GM18526 (cell line): ENCODE results near the gene ING2.

Source experiments
- POLR2A ChIP-seq: IDR thresholded peaks from 3 replicates; pipeline ENCODE4 v1.6.1; 2011; ENCODE audit not compliant: insufficient read length; ENCODE audit errors: extremely low read depth

ING2 gene

GRCh38 chr4:183504930-183505610, at the start of gene ING2:
Gene ING2 (plus strand): TSS chr4:183505058. CDS start chr4:183505196, 138 bp downstream.
- TF ChIP-seq POLR2A, result no peak

- no peak for TF ChIP-seq POLR2A
Measured at GRCh38 chr4:183455431-183456195, 49.2 kb upstream of the ING2 start.

DNA sequence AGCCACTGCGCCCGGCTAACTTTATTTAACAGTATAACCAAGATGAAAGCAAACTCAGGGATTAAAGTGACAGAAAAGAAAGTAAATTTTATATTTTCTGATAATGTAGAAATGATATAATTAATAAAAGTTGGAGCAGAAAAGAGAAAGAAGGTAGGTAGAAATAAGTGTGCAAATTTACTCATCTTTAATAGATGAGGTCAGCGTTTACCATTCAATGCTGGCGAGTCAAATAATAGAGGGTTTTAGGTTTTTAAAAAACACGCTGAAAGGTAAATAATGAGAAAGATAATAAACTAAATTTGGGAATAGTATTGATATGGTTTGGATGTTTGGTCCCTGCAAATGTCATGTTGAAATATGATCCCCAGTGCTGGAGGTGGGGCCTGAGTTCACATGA, 46.9 kb upstream of the ING2 start:
- TF ChIP-seq POLR2A, result no peak

GRCh38 chr4:183467246-183467645, 37.6 kb upstream of the ING2 start:
- TF ChIP-seq POLR2A, result no peak

GRCh38 chr4:183468210-183469095, 36.4 kb upstream of the ING2 start:
- no peak for TF ChIP-seq POLR2A

GRCh38 chr4:183469285-183469684, 35.6 kb upstream of the ING2 start:
- TF ChIP-seq POLR2A, result no peak

DNA sequence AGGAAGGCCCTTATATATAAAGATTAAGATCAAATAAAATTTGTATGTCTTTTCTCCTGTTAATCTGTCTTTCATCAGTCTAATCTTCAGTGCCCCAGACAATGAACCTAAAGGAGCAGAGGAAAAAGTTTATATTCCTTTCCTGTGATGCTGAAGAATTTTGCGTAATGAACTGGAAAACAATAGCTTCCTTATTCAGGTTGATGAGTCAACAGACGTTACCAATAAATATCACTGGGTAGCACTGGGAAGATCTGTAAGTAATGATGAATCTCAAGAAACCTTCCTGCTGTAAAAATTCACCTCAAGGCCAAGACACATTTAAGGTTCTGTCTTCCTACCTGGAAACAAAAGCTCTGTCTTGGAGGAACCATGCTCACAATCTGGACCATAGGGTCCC, 34.9 kb upstream of the ING2 start:
- TF ChIP-seq POLR2A, result no peak

- no peak for TF ChIP-seq POLR2A
Measured at GRCh38 chr4:183470821-183471220, 34.0 kb upstream of the ING2 start.

DNA sequence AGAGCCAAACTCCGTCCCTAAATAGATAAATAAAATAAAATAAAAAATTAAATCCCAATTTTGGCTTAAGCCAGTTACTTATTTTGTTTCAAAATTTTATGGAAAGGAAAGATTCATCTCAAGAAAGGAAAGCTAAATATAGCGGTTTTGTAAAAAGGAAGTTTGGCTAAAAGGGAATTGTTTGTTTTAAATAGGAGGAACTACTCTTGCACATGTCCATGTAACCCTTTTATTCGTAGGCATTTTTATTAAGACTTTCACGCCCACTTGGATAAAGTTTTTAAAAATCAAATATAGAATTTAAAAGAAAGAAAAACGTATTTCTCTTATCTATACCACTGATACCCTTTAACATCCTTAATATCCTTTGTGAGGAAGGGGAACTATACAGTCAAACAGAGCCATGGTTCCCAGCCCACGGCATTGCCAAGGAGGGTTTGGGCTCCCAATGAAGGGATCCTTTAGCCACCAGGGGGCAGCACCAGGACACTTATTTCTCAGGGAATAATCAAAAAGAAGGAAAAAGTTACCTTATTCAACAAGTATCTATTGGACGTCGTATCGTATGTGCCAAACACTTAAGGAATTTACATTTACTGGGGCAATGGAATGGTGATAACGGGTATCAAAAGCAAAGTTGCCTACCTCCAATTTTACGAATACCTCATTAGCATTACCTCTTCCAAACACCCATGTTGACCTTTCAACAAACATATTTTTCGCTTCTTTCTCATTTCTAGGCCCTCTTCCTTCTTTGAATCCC, 32.7 kb upstream of the ING2 start:
- TF ChIP-seq POLR2A, result no peak

DNA sequence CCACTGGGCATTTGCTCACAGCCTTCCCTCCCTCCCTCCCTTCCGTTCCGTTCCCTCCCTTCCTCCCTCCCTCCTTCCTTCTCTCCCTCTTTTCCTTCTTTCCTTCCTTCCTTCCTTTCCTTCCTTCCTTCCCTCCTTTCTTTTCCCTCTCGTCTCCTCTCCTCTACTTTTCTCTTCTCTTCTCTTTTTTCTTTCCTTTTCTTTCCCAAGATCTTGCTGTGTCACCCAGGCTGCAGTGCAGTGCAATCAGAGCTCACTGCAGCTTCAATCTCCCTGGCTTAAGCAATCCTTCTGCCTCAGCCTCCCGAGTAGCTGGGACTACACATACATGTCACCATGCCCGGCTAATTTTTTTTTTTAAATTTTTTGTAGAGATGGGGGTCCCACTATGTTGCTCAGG, 26.7 kb upstream of the ING2 start:
- no peak for TF ChIP-seq POLR2A

GRCh38 chr4:183478926-183479325, 25.9 kb upstream of the ING2 start:
- no peak for TF ChIP-seq POLR2A

DNA sequence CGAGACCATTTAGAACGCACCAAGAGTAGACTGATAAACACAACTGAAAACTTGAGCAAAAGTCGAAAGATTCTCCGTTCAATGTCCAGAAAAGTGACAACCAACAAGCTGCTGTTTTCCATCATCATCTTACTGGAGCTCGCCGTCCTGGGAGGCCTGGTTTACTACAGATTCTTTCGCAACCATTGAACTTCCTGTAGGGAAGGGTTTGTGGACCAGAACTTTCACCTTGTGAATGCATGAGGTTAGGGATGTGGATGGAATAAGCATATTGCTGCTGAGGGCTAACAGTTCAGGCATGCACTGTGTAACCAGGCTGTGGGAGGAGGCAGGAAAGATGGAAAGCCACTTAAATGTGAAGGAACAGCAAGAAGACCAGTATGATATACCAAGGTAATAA, 20.9 kb upstream of the ING2 start:
- no peak for TF ChIP-seq POLR2A

- TF ChIP-seq POLR2A, result no peak
Measured at GRCh38 chr4:183485411-183486160, 19.3 kb upstream of the ING2 start.

- TF ChIP-seq POLR2A, result no peak
Measured at GRCh38 chr4:183492791-183493222, 12.1 kb upstream of the ING2 start.

- TF ChIP-seq POLR2A, result no peak
Measured at GRCh38 chr4:183493246-183493645, 11.6 kb upstream of the ING2 start.

- TF ChIP-seq POLR2A, result no peak
Measured at GRCh38 chr4:183495184-183495583, 9.7 kb upstream of the ING2 start.
